Amygdala (tissue), 56 donors: ENCODE data around the gene CNTNAP2.

Experiments
- DNase-seq, 56 donors: peaks; one replicate each; lab custom pipeline; 2025; lab: John Stamatoyannopoulos, UW

The CNTNAP2 gene

DNA sequence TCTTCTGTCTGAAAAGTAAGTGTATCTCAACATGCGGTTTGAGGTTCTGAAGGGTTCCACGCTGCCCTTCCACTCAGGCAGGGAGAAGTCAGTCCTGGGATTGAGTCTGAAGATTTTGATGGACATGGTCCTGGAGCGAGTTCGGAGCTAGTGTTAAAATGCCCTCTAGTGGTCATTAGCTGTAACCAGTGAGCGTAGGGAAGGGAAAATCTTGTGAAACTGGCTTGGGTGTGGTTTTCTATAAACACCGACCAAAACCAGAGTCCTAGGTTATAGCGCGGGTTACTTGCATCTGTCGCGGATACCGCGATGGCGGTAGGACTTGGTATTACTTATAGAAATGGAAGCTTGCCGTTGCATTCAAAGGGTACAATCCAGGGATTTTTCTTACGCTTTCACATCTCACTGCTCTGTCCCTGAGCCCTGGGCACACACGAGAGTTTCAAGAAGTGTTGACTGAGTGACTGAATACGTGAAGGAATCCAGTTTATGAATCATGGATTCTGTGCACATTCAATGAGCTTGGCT lies 2125.8 kb downstream of the CNTNAP2 start:
- peak in 22 of 56 donors; percentile 5 to 55 (median 14) for DNase-seq

DNA sequence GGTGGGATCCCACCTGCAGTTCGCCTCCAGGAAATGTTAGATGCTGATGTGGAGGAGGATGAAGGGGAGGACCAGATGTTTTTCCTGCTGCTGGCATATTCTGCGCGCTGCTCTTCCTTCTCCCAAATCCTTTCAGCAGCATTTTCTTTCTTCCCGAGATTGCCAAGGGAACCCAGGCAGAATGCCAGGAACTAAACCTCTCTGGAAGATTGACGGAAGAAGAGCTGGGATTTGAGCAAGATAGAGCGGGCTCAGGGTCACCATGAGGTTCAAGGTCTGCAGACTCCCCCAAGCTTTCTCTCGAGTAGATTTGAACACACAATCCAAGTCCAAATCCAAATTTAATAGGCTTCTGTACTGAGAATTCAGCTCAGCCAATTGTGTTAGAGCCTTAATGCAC lies 2128.8 kb downstream of the CNTNAP2 start:
- no peak for DNase-seq

DNA sequence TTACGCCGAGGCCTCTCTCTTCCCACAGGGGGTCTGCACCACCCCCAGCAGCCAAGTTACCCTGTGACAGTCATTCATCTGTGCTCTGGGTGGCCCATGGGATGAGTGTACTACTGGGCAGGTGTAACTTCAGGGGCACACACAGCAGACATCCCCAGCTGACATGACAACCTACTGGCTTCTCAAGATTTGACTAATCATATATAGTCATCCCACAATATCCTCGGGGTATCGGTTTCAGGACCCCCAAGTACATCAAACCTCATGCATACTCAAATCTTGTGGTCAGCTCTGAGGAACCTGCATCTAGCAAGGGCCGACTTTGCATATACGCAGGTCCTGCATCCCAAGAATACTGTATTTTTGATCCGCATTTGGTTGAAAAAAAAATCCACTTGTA lies 2137.0 kb downstream of the CNTNAP2 start:
- no peak for DNase-seq

DNA sequence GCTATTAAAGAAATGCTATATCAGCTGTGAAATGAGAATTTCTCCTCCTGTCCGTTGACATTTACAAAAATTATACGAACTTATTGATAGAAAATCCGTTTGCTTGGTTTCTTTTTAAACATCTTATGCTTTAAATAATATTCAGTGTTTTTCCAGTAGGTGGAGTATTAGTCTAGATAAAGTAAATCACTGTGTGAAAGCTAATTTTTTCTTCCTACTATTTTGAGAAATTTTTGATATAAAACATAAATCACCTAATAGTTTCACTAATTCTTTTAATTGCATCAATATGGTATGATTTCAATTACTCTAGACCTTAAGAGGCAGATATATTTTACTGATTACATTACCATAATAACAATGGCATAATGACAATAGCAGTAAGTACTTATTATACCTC lies 2138.7 kb downstream of the CNTNAP2 start:
- DNase-seq, result no peak

DNA sequence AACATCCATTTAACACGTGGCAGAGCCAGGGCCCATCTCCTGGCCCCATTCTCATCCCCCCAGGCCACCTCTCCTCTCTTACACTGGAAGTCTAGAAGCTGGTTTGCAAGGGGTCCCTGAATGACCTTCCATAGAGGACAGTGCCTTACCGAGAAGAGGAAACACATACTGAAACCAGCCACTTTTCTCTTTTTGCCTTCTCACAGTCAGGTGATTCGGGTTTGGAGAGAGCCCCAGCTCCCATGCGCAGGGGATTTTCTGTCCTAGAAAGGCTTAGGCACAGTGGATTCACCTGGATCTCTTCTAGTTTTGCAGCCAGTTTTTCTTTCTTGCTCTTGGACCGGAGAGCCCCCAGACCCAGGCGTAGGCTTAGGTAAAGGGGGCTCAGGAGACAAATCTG lies 2139.8 kb downstream of the CNTNAP2 start:
- DNase-seq, result no peak

GRCh38 chr7:148260599-148260998 lies 2144.0 kb downstream of the CNTNAP2 start:
- no peak for DNase-seq

DNA sequence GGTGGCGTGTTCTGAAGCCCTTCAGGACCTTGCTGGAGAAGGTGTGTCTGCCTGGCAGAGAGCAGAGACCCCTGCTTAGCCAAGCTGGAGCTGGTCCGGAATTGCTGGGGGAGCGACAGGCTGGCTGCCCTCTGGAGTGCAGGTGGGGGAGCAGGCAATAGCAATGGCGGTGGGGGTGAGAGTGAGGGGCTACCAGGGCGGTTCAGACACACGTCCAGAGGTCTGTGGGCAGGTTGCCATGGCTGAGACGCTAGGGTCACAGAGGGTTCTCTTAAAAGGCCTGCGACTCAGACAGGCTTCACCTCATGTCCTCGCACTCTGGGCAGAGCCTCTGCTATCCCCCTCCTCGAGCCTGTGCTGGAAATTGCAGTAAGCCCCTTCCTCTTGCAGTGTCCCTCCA lies 2144.9 kb downstream of the CNTNAP2 start:
- DNase-seq, result no peak

DNA sequence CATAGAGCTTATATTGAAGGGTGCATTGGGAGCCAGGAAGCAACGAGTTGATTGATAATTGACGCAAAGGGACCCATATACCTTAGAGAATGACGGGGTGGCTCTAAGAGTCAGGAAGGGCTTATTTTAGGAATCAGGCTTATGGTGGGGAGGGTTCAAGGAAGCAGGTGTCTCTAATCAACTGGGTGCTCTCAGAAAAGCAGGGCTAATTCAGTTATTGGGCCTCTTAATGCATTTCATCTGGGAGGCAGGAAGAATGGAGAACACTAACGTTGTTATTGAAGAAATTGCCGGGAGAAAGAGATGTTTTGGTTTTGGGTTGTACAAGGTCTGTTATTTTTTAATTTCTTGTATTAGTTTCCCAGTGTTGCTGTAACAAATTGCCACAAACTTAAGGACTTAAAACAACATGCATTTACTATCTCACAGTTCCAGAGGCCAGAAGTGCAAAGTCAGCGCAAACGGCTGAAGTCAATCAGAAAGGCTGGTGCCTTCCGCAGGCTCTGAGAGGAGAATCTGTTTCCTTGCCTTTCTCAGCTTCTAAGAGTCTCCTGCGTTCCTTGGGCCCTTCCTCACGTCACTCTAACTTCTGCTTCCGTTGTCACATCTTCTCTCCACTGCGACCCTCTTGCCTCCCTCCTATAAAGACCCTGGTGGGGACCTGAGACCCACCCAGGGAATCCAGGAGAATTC lies 2145.5 kb downstream of the CNTNAP2 start:
- peak in 5 of 56 donors; percentile 8 to 48 (median 16) for DNase-seq

GRCh38 chr7:148262721-148263229 lies 2146.2 kb downstream of the CNTNAP2 start:
- DNase-seq, result peak in 50 of 56 donors; percentile 8 to 85 (median 46)

DNA sequence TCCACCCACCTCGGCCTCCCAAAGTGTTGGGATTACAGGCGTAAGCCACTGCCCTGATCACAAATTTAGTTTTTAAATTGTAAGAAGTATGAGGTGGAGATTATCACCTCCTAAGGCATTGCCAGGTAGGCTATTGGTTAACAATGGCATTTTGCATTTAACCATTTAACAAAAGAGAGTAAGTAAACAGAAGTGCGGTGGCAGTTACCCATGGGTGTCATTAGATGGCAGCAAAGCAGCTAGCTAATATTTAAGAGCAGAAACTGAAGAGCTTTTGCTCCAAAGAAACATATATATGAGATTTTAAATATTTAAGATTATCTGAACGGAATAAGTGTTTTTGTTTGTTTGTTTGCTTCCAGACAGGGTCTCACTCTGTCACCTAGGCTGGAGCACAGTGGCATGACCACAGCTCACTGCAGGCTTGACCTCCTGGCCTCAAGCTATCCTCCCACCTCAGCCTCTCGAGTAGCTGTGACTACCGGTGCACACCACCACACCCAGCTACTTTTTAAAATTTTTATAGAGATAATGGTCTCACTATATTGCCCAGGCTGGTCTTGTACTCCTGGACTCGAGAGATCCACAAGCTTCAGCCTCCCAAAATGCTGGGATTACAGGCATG lies 2148.4 kb downstream of the CNTNAP2 start:
- peak in 5 of 56 donors; percentile 4 to 46 (median 9) for DNase-seq

- no peak for DNase-seq
Observed at GRCh38 chr7:148265896-148266295, 2149.3 kb downstream of the CNTNAP2 start.

DNA sequence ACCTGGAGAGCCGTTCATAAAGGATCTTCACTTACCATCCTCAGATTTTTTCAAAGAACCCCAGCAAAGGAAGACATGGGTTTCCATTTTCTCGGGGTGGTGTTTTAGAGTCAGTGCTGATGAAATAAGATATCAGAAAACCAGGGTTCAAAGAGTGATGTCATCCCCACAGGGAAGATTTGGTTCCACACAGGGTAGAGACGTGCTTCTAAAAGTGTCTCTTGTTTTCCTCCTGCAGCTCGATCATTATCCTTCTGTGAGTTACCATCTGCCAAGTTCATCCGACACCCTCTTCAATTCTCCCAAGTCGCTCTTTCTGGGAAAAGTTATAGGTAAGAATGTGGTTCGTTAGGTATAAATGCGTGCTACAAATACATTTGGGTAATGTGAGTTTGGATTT lies 2150.2 kb downstream of the CNTNAP2 start:
- DNase-seq, result no peak

DNA sequence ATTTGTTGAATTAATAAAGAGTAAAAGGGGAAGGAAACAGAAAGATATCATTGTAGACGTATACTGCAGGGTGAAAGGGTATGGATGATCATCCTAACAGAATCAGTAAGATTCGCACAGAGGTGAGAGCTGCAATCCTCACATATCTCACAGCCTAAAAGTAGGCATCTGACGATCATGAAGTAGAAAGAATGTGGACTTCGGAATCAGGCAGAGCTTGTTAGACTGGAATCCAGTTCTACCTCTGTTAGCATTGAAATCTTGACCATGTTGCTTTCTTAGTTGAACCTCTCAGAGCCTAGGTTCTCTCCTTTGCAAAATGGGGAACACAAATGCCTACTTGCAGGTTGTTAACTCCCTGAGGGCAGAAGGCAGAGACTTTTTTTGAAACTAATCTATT lies 2154.0 kb downstream of the CNTNAP2 start:
- no peak for DNase-seq

DNA sequence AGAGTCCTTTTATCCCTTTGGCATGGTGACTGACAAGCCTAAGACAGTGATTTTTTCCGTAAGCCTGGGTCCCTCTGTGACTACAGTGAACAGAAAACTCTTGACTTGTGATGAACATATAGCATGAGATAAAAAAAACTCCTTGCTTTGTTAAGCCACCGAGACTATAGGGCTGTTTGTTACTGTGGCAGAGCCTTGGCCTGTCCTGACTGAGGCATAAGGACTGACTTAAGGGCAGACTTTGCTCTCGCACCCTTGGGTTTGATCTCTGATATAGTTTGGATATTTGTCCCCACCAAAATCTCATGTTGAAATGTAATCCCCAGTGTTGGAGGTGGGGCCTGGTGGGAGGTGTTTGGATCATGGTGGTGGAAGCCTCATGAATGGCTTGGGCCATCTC lies 2157.5 kb downstream of the CNTNAP2 start:
- DNase-seq, result no peak

- no peak for DNase-seq
Observed at GRCh38 chr7:148275359-148275890, 2158.8 kb downstream of the CNTNAP2 start.

- peak in 5 of 56 donors; percentile 3 to 15 (median 6) for DNase-seq
Observed at GRCh38 chr7:148276314-148277041, 2159.9 kb downstream of the CNTNAP2 start.

GRCh38 chr7:148277042-148277660 lies 2160.6 kb downstream of the CNTNAP2 start:
- DNase-seq, result no peak

DNA sequence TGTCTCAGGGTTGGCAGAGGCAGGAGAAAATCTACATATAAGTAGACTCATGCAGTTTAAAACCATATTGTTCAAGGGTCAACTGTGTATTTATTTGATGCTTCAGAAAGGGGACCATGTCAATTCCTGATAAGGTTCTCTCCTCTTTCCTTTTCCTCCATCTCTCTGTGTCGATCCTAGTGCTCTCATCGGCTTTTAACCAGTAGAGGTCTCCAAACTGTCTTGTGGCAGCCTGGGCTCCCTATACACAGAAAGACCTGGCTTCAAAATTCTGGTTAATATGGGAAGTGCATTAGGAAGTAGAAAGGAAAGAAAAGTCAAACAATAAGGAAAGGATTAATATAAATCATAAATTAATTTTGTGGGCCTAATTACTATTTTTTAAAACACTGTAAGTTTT lies 2169.5 kb downstream of the CNTNAP2 start:
- peak in 1 of 56 donors; percentile 14 for DNase-seq

GRCh38 chr7:148287538-148287937 lies 2170.9 kb downstream of the CNTNAP2 start:
- no peak for DNase-seq

DNA sequence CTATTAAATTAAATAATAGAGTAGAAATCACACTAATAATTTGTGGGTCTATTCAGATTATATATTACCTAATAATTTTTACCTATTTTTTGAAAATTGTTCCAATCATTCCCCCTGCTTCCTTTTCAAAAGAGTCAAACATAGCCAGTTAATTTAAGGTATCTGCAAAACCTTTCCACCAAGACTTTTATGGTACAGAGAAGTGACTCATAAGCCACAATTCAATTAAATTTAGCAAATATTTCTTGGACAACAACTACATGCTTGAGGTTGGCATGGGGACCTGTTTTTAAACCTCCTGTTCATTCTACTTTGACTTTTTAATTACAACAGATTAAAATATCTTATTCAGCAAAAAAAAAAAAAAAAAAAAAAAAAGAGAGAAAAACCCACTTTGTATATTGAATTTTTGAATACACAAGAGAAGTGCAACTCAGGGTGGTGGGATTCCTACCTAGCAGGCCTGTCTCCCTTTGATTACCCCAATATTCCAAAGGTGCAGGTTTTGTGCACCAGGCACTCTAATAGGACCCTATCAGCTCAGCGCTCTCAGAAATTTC lies 2172.1 kb downstream of the CNTNAP2 start:
- DNase-seq, result no peak
